HEK293 (cell line): ENCODE data around the gene LIPE.

Source experiments
- KLF9 ChIP-seq: fragments of 450-650 bp; formaldehyde crosslinking; IDR thresholded peaks from 2 replicates; pipeline ENCODE4 v1.5.1; 2016; ENCODE audit warnings: missing biosample characterization, missing genetic modification characterization, low read depth
- SP2 ChIP-seq: fragments of 450-650 bp; formaldehyde crosslinking; IDR thresholded peaks from 2 replicates; pipeline ENCODE4 v1.5.1; 2016; ENCODE audit warnings: missing biosample characterization, missing genetic modification characterization
- ZBTB21 ChIP-seq: fragments of 450-650 bp; formaldehyde crosslinking; IDR thresholded peaks from 2 replicates; pipeline ENCODE4 v1.5.1; 2017; ENCODE audit warnings: missing biosample characterization, missing genetic modification characterization
- ZBTB7A ChIP-seq: fragments of 450-650 bp; formaldehyde crosslinking; IDR thresholded peaks from 2 replicates; pipeline ENCODE4 v1.5.1; 2016; ENCODE audit warnings: low read depth, missing biosample characterization, missing genetic modification characterization
- ZNF274 ChIP-seq, 2 experiments: fragments of 200-500 bp in 1 of 2; fragments of 450-650 bp in 1 of 2; sonication (Bioruptor generic) in 1 of 2; formaldehyde crosslinking in 1 of 2; IDR thresholded peaks; 2 replicates each; pipeline versions ENCODE4 v1.5.1 to v1.6.1; 2014 to 2016; ENCODE audit warnings: borderline replicate concordance in 1 of 2, inconsistent platforms in 1 of 2, low read length in 1 of 2, missing biosample characterization in 1 of 2, missing genetic modification characterization in 1 of 2
- ZNF311 ChIP-seq: fragments of 450-650 bp; formaldehyde crosslinking; IDR thresholded peaks from 2 replicates; pipeline ENCODE4 v1.5.1; 2017; ENCODE audit warnings: missing biosample characterization, missing genetic modification characterization, borderline replicate concordance
- ZNF501 ChIP-seq: fragments of 450-650 bp; formaldehyde crosslinking; IDR thresholded peaks from 2 replicates; pipeline ENCODE4 v1.5.1; 2016; ENCODE audit warnings: missing biosample characterization, missing genetic modification characterization
- ZNF785 ChIP-seq: fragments of 450-650 bp; formaldehyde crosslinking; IDR thresholded peaks from 2 replicates; pipeline ENCODE4 v1.5.1; 2016; ENCODE audit warnings: missing biosample characterization, missing genetic modification characterization
- TF ChIP-seq, protein P1 (sequence below): fragments of 450-650 bp; formaldehyde crosslinking; IDR thresholded peaks from 2 replicates; pipeline ENCODE4 v1.5.1; 2016; ENCODE audit warnings: missing biosample characterization, missing genetic modification characterization
- TF ChIP-seq, protein P2 (sequence below): fragments of 450-650 bp; formaldehyde crosslinking; IDR thresholded peaks from 2 replicates; pipeline ENCODE4 v1.5.1; 2016; ENCODE audit warnings: missing biosample characterization, missing genetic modification characterization

DNA sequence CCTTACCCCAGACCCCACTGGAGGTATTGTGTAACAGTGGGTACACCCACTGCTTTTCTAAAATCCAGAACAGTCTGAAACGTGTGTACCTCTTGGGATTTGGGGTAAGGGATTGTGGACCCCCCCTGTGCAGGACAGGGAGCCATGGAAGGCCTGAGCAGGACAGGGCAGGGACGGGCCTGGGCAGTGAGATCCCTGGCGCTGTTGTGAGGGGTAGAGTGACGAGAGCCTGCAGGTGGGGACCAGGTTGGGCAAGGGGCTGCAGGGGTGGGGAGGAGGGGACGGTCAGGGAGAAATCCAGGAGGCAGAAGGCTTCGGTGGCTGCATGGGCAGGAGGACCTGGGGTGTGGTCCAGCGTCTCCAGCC, 65.7 kb downstream of the LIPE start:
- TF ChIP-seq, protein P1, sequence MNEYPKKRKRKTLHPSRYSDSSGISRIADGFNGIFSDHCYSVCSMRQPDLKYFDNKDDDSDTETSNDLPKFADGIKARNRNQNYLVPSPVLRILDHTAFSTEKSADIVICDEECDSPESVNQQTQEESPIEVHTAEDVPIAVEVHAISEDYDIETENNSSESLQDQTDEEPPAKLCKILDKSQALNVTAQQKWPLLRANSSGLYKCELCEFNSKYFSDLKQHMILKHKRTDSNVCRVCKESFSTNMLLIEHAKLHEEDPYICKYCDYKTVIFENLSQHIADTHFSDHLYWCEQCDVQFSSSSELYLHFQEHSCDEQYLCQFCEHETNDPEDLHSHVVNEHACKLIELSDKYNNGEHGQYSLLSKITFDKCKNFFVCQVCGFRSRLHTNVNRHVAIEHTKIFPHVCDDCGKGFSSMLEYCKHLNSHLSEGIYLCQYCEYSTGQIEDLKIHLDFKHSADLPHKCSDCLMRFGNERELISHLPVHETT (tag by site-specific recombination): no peak
- TF ChIP-seq ZBTB21 (tag by site-specific recombination) (no peak), ZNF311 (tag by site-specific recombination) (no peak), KLF9 (tag by site-specific recombination) (no peak), ZBTB7A (tag by site-specific recombination) (no peak), ZNF274 (IDR thresholded peaks at IDR 0.05; ENCODE audit: low read length) (no peak), ZNF274 (tag by site-specific recombination; IDR thresholded peaks at IDR 0.05; ENCODE audit: borderline replicate concordance) (no peak), ZNF501 (tag by site-specific recombination) (no peak), SP2 (tag by site-specific recombination) (no peak), ZNF785 (tag by site-specific recombination) (no peak)
- TF ChIP-seq, protein P2, sequence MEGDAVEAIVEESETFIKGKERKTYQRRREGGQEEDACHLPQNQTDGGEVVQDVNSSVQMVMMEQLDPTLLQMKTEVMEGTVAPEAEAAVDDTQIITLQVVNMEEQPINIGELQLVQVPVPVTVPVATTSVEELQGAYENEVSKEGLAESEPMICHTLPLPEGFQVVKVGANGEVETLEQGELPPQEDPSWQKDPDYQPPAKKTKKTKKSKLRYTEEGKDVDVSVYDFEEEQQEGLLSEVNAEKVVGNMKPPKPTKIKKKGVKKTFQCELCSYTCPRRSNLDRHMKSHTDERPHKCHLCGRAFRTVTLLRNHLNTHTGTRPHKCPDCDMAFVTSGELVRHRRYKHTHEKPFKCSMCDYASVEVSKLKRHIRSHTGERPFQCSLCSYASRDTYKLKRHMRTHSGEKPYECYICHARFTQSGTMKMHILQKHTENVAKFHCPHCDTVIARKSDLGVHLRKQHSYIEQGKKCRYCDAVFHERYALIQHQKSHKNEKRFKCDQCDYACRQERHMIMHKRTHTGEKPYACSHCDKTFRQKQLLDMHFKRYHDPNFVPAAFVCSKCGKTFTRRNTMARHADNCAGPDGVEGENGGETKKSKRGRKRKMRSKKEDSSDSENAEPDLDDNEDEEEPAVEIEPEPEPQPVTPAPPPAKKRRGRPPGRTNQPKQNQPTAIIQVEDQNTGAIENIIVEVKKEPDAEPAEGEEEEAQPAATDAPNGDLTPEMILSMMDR (tag by site-specific recombination): no peak
